ENCODE data around the gene PRSS50.

The PRSS50 gene

GRCh38 chr3:46673151-46674030 lies 44.3 kb downstream of the PRSS50 start:
- no peak overlapping the region for H3K27ac ChIP-seq
- no peak for TF ChIP-seq ZFX (IDR thresholded peaks at IDR 0.05; ENCODE audit: borderline replicate concordance)
- TF ChIP-seq, protein P1, sequence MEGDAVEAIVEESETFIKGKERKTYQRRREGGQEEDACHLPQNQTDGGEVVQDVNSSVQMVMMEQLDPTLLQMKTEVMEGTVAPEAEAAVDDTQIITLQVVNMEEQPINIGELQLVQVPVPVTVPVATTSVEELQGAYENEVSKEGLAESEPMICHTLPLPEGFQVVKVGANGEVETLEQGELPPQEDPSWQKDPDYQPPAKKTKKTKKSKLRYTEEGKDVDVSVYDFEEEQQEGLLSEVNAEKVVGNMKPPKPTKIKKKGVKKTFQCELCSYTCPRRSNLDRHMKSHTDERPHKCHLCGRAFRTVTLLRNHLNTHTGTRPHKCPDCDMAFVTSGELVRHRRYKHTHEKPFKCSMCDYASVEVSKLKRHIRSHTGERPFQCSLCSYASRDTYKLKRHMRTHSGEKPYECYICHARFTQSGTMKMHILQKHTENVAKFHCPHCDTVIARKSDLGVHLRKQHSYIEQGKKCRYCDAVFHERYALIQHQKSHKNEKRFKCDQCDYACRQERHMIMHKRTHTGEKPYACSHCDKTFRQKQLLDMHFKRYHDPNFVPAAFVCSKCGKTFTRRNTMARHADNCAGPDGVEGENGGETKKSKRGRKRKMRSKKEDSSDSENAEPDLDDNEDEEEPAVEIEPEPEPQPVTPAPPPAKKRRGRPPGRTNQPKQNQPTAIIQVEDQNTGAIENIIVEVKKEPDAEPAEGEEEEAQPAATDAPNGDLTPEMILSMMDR (IDR thresholded peaks at IDR 0.05): no peak

DNA sequence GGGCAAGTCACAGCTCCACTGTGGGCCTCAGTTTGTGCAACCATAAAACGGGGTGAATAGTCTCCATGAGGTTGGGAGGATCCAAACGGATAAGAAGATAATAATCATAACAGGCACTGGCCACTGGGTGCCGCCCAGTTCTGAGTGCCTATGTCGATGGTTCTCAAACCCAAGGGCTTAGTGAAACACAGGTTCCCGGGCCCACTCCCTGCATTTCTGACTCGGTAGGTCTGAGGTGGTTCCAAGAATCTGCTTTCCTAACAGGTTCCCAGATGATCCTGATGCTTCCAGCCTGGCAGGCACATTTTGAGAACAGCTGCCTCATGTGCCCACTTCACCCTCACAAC lies 45.3 kb downstream of the PRSS50 start:
- TF ChIP-seq ZFX (IDR thresholded peaks at IDR 0.05; ENCODE audit: borderline replicate concordance): no peak
- TF ChIP-seq, protein P1 (IDR thresholded peaks at IDR 0.05): no peak
- no peak overlapping the region for H3K27ac ChIP-seq

DNA sequence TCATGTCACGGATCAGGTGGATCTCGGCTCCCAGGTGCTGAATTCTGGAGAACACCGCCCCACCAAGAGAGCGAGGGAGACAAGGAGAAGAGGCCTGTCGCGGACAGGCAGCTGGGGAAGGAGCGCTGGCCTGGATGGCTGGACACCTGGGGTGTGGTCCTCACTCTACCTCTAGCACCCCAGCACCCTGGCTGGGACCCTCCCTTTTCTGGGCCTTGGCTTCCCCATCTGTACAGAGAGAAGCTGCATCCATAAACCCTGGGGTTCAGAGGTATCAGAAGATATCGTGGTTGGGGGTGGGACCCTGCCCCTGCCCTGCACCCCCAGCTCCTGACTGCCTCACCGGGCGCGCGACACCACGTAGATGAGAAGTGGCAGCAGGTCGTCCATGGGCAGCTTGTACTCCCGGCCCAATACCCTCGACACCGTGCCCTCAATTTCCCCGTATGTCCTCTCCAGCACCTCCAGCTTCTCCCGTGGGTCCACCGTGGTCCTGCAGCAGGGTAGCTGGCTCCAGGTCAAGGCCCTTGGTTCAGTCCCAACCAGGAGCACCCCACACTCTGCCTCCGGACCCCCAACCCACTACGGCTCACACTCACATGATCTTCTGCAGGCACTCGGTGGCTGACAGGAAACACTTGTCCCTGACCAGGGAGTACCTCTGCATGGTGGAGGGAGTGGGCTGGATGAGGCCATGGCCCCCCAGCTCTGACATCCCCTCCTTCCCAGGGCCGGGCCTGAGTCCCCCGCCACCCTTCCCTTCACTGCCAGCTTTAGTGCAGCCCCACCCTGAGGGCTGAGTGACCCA lies 45.9 kb downstream of the PRSS50 start:
- TF ChIP-seq, protein P1 (IDR thresholded peaks at IDR 0.05): no peak
- no peak for TF ChIP-seq ZFX (IDR thresholded peaks at IDR 0.05; ENCODE audit: borderline replicate concordance)
- no peak overlapping the region for H3K27ac ChIP-seq

DNA sequence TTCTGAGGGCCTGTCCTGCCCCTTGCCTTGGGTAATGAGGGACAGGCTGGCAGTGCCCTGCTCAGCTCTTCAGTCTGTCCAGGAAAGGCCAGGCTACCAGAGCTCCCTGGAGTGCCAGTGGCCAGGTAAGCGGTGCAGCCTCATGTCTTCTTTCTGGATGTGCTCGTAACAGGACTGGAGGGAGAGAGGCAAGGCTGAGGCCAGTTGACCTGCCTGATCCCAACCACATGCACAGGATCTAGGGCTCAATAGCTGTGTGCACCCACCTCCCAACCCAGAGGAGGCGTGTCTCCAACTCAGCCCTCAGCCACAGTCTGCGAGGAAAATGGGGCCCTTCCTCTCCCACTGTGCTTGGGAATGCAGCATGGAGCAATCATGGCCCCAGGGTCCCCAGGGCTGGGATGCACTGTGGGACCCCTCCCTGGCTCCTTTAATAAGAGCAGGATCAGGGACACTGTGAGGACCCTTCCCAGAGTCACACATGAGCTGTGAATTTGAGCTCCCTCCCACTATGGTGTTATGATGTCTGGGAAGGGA lies 46.7 kb downstream of the PRSS50 start:
- TF ChIP-seq, protein P1 (IDR thresholded peaks at IDR 0.05): no peak
- no peak overlapping the region for H3K27ac ChIP-seq

- H3K27ac ChIP-seq: no peak overlapping the region
- TF ChIP-seq, protein P1 (IDR thresholded peaks at IDR 0.05): no peak
- no peak for TF ChIP-seq ZFX (IDR thresholded peaks at IDR 0.05; ENCODE audit: borderline replicate concordance)
Observed at GRCh38 chr3:46670000-46670890, 47.4 kb downstream of the PRSS50 start.

- TF ChIP-seq, protein P1 (IDR thresholded peaks at IDR 0.05): no peak
- no peak for TF ChIP-seq ZFX (IDR thresholded peaks at IDR 0.05; ENCODE audit: borderline replicate concordance)
- H3K27ac ChIP-seq: no peak overlapping the region
Observed at GRCh38 chr3:46669191-46669999, 48.3 kb downstream of the PRSS50 start.

Measured in 22Rv1 (cell line).